H1 (cell line): ENCODE data around the gene NCOA6.

Experiments used
- ATF3 ChIP-seq: IDR thresholded peaks from 2 replicates; pipeline ENCODE4 v1.6.1; 2011; ENCODE audit warnings: low read depth, mild to moderate bottlenecking, low read length; ENCODE audit not compliant: insufficient read depth
- CHD2 ChIP-seq: IDR thresholded peaks from 2 replicates; pipeline ENCODE4 v1.6.1; 2012; ENCODE audit warnings: low read length, improper control_type of control experiment
- CREB1 ChIP-seq: IDR thresholded peaks from 2 replicates; pipeline ENCODE4 v1.6.1; 2012; ENCODE audit warnings: inconsistent platforms
- CTCF ChIP-seq, 3 experiments: IDR thresholded peaks; 1 replicate in 2 of 3; 2 replicates in 1 of 3; pipeline versions ENCODE4 v1.5.1 to v1.6.1; 2011; ENCODE audit warnings: low read length in 3 of 3, mild to moderate bottlenecking in 3 of 3, inconsistent platforms in 2 of 3, low read depth in 1 of 3, moderate library complexity in 1 of 3; ENCODE audit not compliant: insufficient read depth in 1 of 3; ENCODE audit errors: control extremely low read depth in 1 of 3
- EGR1 ChIP-seq: IDR thresholded peaks from 2 replicates; pipeline ENCODE4 v1.6.1; 2011; ENCODE audit warnings: low read depth, low read length, borderline replicate concordance
- JUND ChIP-seq: IDR thresholded peaks from 2 replicates; pipeline ENCODE4 v1.6.1; 2011; ENCODE audit warnings: mild to moderate bottlenecking, improper control_type of control experiment, low read length
- MAX ChIP-seq: IDR thresholded peaks from 2 replicates; pipeline ENCODE4 v1.6.1; 2012; ENCODE audit warnings: inconsistent platforms
- POLR2A ChIP-seq, 2 experiments: IDR thresholded peaks; 1 replicate in 1 of 2; 2 replicates in 1 of 2; pipeline ENCODE4 v1.6.1; 2011; ENCODE audit warnings: low read depth in 2 of 2, low read length in 2 of 2, mild to moderate bottlenecking in 2 of 2; ENCODE audit errors: control extremely low read depth in 1 of 2
- POLR2AphosphoS5 ChIP-seq: IDR thresholded peaks from 2 replicates; pipeline ENCODE4 v1.6.1; 2011; ENCODE audit warnings: low read depth, low read length
- RAD21 ChIP-seq, 2 experiments: IDR thresholded peaks in 1 of 2; conservative IDR thresholded peaks in 1 of 2; 2 replicates each; pipeline ENCODE4 v1.6.1; 2011; ENCODE audit warnings: low read depth in 2 of 2, low read length in 2 of 2, improper control_type of control experiment in 1 of 2, inconsistent platforms in 1 of 2, mild to moderate bottlenecking in 1 of 2, moderate library complexity in 1 of 2

GRCh38 chr20:34708621-34709043 is 116.8 kb downstream of the NCOA6 start:
- TF ChIP-seq CTCF (IDR thresholded peaks at IDR 0.05; ENCODE audit: control extremely low read depth in 1 of 3, insufficient read depth in 1 of 3, low read depth in 1 of 3, low read length in 3 of 3): peak; percentile 54 to 67 (median 59)
- TF ChIP-seq POLR2A (IDR thresholded peaks at IDR 0.05; ENCODE audit: control extremely low read depth in 1 of 2, low read depth in 2 of 2, low read length in 2 of 2): no peak
- TF ChIP-seq EGR1: no peak
- no peak for TF ChIP-seq ATF3
- TF ChIP-seq MAX: no peak
- no peak for TF ChIP-seq CREB1
- peak; percentile 76 to 77 for TF ChIP-seq RAD21 (IDR thresholded peaks at IDR 0.05 in 1 of 2, conservative IDR thresholded peaks at IDR 0.05 in 1 of 2; ENCODE audit: low read depth in 2 of 2, low read length in 2 of 2)
- TF ChIP-seq POLR2AphosphoS5: no peak
- no peak for TF ChIP-seq JUND
- no peak for TF ChIP-seq CHD2
